ENCODE results near the gene NAXE. TPM values are rescaled to one million over a fixed set of nuclear protein-coding genes. Genes with fewer than 3 reads are reported as not detected.
"Not testable (repeated sequence)": the region's sequence is repeated elsewhere in the genome, so short reads cannot be mapped to it uniquely, and the experiment has no call there.

Gene NAXE
- total RNA-seq, 1 experiment from 2014 or later = 106 TPM

GRCh38 chr1:156566436-156566835 is 25.1 kb upstream of the NAXE start:
- DNase-seq (ENCODE audit: low read depth) = no peak

DNA sequence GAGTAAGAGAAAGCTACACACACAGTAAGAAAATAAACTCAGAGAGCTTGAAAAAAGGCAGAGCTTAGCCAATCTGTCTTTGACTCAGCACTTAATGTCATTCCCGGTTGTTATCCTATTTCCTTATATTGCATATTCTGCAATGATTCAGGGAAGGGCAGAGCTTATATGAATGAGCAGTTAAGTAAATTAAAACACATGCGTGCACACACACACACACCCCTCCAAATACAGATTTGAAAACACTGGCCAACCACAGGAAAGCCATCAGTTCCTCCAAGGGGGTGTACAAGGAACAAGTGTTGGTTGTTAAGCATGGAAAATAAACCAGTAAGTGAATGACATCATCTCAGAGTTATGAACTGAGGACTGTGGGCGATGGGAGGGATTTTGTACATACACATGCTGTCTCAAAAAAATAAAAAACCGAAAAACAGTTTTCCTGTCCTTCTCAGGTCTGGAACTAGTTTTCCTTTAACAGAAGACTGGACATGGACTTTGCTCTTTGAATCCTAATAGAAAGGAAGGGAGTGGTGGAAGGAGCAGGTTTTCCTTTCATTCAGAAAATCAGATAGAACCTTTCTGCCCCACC is 20.2 kb upstream of the NAXE start:
- DNase-seq (ENCODE audit: low read depth) = peak; percentile 87

- DNase-seq (ENCODE audit: low read depth) = peak; percentile 73
These were observed 19.5 kb upstream of the NAXE start, which contains the start of gene IQGAP3 for GRCh38 chr1:156571919-156572662. TSS of gene IQGAP3 (minus strand) at chr1:156572565. CDS start at chr1:156572529, 36 bp downstream.

- no peak for DNase-seq (ENCODE audit: low read depth)
These were observed 18.9 kb upstream of the NAXE start for GRCh38 chr1:156572663-156573018.

DNA sequence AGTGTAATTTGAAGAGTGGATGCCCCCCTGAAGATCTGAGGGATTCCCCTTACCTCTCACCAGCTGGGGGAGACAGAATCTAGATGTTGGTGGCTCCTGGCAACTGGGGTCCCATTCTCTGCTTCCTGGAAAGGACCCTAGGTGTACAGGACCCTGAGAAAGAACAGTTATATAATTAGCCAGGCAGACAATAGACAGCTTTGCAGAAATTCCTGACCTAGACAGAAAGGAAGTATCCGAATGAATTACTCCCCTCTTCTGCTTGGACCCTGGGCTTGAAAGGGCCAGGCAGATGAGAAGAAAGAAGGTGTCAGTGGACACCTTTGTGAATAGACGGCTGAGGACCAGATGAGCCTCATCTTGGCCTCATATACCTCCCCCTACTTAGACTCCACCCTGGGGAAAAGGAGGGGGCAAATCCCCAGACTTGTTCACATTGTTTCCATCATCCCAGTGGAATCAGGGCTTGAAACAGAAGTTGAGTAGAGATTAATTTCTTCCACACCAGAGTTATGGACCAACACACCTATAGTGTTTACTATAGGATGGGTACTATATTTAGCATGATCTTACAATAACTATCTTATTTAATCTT is 17.4 kb upstream of the NAXE start:
- DNase-seq (ENCODE audit: low read depth) = no peak

GRCh38 chr1:156577550-156577949 is 14.0 kb upstream of the NAXE start:
- no peak for DNase-seq (ENCODE audit: low read depth)

- no peak for DNase-seq (ENCODE audit: low read depth)
These were observed 13.5 kb upstream of the NAXE start for GRCh38 chr1:156578055-156578454.

- DNase-seq (ENCODE audit: low read depth) = no peak
These were observed 12.1 kb upstream of the NAXE start, which contains the start of gene TTC24 for GRCh38 chr1:156579472-156579871. TSS of gene TTC24 (plus strand) at chr1:156579723. CDS start at chr1:156581365, 1,642 bp downstream.

GRCh38 chr1:156581661-156582387 is 9.8 kb upstream of the NAXE start:
- no peak for DNase-seq (ENCODE audit: low read depth)

- DNase-seq (ENCODE audit: low read depth) = no peak
These were observed 9.1 kb upstream of the NAXE start for GRCh38 chr1:156582388-156583017.

- DNase-seq (ENCODE audit: low read depth) = peak; percentile 75
These were observed 7.6 kb upstream of the NAXE start for GRCh38 chr1:156583821-156584622.

DNA sequence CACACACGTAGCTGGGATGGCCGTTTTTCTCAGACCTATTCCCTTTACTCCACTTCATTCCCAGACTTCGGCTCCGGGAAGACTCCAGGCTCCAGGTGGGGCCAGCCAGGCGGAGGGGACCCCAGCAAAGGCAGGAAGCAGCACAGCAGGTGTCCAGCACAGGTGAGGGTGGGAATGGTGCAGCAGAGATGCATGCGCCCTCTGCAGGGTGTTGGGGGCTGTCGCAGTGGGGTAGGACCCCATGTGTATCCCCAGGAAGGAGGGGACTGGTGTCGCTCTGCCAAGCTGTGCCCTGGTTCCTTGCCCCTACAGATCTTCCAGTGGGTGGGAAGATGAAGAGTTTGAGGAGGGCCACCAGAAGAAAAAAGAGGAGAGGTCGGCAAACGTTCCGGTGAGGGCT is 6.8 kb upstream of the NAXE start:
- DNase-seq (ENCODE audit: low read depth) = no peak

DNA sequence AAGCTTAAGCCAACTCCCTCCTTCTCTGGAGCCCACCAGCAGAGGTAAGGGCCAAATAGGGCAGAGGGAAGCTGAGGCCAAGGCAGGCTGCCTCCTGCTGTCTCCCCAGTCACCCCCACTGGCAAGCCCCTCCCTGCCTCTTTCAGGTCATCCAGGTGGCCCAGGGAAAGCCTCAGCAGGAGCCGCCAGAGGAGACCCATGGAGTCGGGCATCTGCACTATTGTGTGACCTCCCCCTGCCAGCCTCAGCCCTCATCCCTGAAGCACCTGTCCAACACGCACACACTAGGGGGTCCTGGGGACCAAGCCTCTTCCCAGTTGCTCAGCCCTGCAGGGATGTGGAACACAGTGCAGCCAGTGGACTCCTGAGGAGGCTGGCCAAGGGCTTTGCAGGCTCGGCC is 5.3 kb upstream of the NAXE start:
- no peak for DNase-seq (ENCODE audit: low read depth)

- no peak for DNase-seq (ENCODE audit: low read depth)
These were observed 4.6 kb upstream of the NAXE start for GRCh38 chr1:156586892-156587477.

DNA sequence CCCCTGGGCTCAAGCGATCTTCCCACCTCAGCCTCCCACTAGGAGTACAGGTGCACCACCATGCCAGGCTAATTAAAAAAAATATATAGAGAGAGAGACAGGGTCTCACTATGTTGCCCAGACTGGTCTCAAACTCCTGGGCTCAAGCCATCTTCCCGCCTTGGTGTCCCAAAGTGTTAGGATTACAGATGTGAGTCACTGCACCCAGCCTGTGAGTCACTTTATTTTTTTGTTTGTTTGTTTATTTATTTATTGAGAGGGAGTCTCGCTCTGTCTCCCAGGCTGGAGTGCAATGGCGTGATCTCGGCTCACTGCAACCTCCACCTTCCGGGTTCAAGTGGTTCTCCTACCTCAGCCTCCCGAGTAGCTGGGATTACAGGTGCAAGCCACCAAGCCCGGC is 3.6 kb upstream of the NAXE start:
- not testable (repeated sequence) for DNase-seq (ENCODE audit: low read depth)

DNA sequence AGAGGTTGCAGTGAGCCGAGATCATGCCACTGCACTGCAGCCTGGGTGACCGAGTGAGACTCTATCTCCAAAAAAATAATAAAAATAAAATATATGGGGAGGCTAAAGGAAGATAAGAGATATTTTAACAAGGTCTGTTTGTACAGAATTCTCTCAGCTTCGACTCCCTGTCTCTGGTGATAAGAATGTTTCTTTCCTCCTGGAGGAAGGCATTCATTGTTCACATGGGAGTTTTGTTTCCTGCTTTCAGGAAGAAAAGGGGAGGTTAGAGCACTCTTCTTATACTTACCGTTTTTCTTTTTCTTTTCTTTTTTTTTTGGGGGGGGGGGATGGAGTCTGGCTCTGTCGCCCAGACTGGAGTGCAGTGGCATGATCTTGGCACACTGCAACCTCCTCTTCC is 2.0 kb upstream of the NAXE start:
- no peak for DNase-seq (ENCODE audit: low read depth)

- no peak for DNase-seq (ENCODE audit: low read depth)
These were observed 1.0 kb upstream of the NAXE start for GRCh38 chr1:156590326-156591180.

GRCh38 chr1:156591181-156591431 is 470 bp upstream of the NAXE start:
- no peak for DNase-seq (ENCODE audit: low read depth)

DNA sequence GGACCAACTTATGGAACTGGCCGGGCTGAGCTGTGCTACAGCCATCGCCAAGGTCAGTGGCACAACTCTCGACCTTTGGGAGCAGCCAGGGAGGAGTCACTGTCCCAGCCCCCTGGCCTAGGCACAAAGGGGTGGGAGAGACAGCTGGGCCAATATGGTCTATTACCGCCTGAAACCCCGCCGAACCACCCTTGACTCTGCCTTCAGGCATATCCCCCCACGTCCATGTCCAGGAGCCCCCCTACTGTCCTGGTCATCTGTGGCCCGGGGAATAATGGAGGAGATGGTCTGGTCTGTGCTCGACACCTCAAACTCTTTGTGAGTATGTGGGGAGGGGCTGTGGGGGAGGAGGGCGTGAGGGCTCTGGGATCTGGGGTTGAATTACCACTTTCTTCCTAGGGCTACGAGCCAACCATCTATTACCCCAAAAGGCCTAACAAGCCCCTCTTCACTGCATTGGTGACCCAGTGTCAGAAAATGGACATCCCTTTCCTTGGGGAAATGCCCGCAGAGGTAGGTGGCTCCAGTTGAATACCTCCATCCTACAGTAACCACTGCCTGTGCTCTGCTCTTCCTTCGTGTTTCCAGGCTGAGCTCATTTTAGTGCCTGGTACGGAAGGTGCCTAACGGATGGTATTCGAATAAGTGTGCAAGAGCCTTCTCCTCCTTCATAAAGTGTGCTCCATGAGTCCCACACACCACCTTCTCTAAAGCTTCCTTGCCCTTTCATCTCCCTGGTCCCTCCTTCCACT is 758 bp downstream of the NAXE start:
- DNase-seq (ENCODE audit: low read depth) = no peak
